Caco-2 (cell line): Measurements from ENCODE around the gene IRF2. TPM values are rescaled to one million over a fixed set of nuclear protein-coding genes. Genes with fewer than 3 reads are reported as not detected.

Experiments
- BruUV-seq: library from RNA; stranded (reverse); fragments of 400-500 nt; replicated peaks from 2 replicates; lab custom pipeline; 2021; lab: Mats Ljungman, UMichigan
- CTCF ChIA-PET: fragments of 300-600 bp; sonication (Branson Sonifier 250); formaldehyde crosslinking; loops from one replicate; lab custom pipeline; 2022; ENCODE audit warnings: antibody characterized with exemption; lab: Charles Lee
- POLR2A ChIA-PET: fragments of 300-600 bp; sonication (Branson Sonifier 250); formaldehyde crosslinking; loops from one replicate; lab custom pipeline; 2022; ENCODE audit warnings: antibody characterized with exemption; lab: Charles Lee
- DNase-seq, 2 experiments: peaks; one replicate each; pipeline versions ENCODE4 v3.0.0 to v3.0.0-alpha.2; 2020 to 2022
- H3K27me3 ChIP-seq: replicated peaks from 2 replicates; pipeline ENCODE4 v1.6.0; 2011; ENCODE audit warnings: low read length; ENCODE audit not compliant: control insufficient read depth, insufficient read depth
- H3K36me3 ChIP-seq: 2 replicates; pipeline ENCODE4 v1.5.1; 2011; ENCODE audit warnings: low read length; ENCODE audit not compliant: control insufficient read depth, insufficient read depth
- H3K4me1 ChIP-seq: fragments of 250-450 bp; sonication (Bioruptor Pico); 2 replicates; pipeline ENCODE4 v1.5.1; 2020; ENCODE audit warnings: mild to moderate bottlenecking
- H3K4me3 ChIP-seq: 2 replicates; pipeline ENCODE4 v1.5.1; 2011; ENCODE audit warnings: low read depth, mild to moderate bottlenecking, control low read depth, low read length
- H3K9me3 ChIP-seq: fragments of 250-450 bp; sonication (Bioruptor Pico); 2 replicates; pipeline ENCODE4 v1.5.1; 2020; ENCODE audit warnings: mild to moderate bottlenecking, moderate library complexity
- H3K27ac Mint-ChIP-seq: one replicate; pipeline ENCODE4 v1.8.0; 2022; ENCODE audit warnings: mixed read lengths; ENCODE audit not compliant: unreplicated experiment
- H3K27me3 Mint-ChIP-seq: one replicate; pipeline ENCODE4 v1.8.0; 2022; ENCODE audit warnings: mixed read lengths; ENCODE audit not compliant: insufficient read depth, unreplicated experiment
- H3K36me3 Mint-ChIP-seq: one replicate; pipeline ENCODE4 v1.8.0; 2022; ENCODE audit warnings: mild to moderate bottlenecking, mixed read lengths; ENCODE audit not compliant: insufficient read depth, unreplicated experiment
- H3K4me1 Mint-ChIP-seq: one replicate; pipeline ENCODE4 v1.8.0; 2022; ENCODE audit warnings: low read depth, mixed read lengths; ENCODE audit not compliant: unreplicated experiment
- H3K4me3 Mint-ChIP-seq: one replicate; pipeline ENCODE4 v1.8.0; 2022; ENCODE audit warnings: mild to moderate bottlenecking, moderate library complexity, mixed read lengths; ENCODE audit not compliant: unreplicated experiment
- H3K9me3 Mint-ChIP-seq: one replicate; pipeline ENCODE4 v1.8.0; 2022; ENCODE audit warnings: mixed read lengths; ENCODE audit not compliant: unreplicated experiment
- CTCF ChIP-seq, 2 experiments: fragments of 200-600 bp in 1 of 2; IDR thresholded peaks; 1 replicate in 1 of 2; 2 replicates in 1 of 2; pipeline versions ENCODE4 v1.5.1 to v1.8.0; 2011 to 2022; ENCODE audit warnings: antibody characterized with exemption in 1 of 2, control low read depth in 1 of 2, inconsistent platforms in 1 of 2, low read depth in 1 of 2, low read length in 1 of 2, mild to moderate bottlenecking in 1 of 2, moderate library complexity in 1 of 2; ENCODE audit not compliant: insufficient read depth in 1 of 2, severe bottlenecking in 1 of 2, unreplicated experiment in 1 of 2
- intact Hi-C: fragments of 100-400 bp; cut with micrococcal nuclease; formaldehyde crosslinking; loops from one replicate; pipeline ENCODE4 v1.10.0; 2022; ENCODE audit not compliant: unreplicated experiment
- total RNA-seq: library from RNA; stranded (reverse); gene quantifications from 2 replicates; pipeline ENCODE4 v1.2.3, GENCODE V29; 2022

Gene IRF2
- total RNA-seq, 1 experiment from 2014 or later: 9.2 TPM

GRCh38 chr4:184472614-184473498 lies 1.5 kb downstream of the IRF2 start:
- Mint-ChIP-seq H3K4me1 (peaks cover 18% of the 10 kb centered on the region), H3K9me3 (no peaks in the 10 kb centered on the region), H3K27ac (peak overlapping the region; percentile 73), H3K36me3 (peaks cover 11% of the 10 kb centered on the region), H3K4me3 (peak overlapping the region; percentile 98), H3K27me3 (no peaks in the 10 kb centered on the region)
- no peaks in the 10 kb centered on the region for H3K36me3 ChIP-seq
- CTCF ChIA-PET: no interaction called here
- H3K4me1 ChIP-seq: no peaks in the 10 kb centered on the region; the same call in 1 of the 2 replicates
- no peaks in the 10 kb centered on the region for H3K27me3 ChIP-seq
- no TSS peak for BruUV-seq
- TF ChIP-seq CTCF (IDR thresholded peaks at IDR 0.05; ENCODE audit: insufficient read depth in 1 of 2, low read depth in 1 of 2, low read length in 1 of 2, severe bottlenecking in 1 of 2, unreplicated experiment in 1 of 2): no peak
- intact Hi-C loops: loop anchor here (1.0 to 10.0 kb wide), 5 partner anchors 11 to 262 kb away; partner anchors contain the start of genes CASP3, CENPU and PRIMPOL
- POLR2A ChIA-PET: no interaction called here
- H3K4me3 ChIP-seq: peak overlapping the region; percentile 70
- H3K9me3 ChIP-seq: no peaks in the 10 kb centered on the region
- DNase-seq: peak; percentile 82 to 87

GRCh38 chr4:184471881-184472613 lies 2.3 kb downstream of the IRF2 start:
- Mint-ChIP-seq H3K27ac (peak overlapping the region; percentile 73), H3K9me3 (no peaks in the 10 kb centered on the region), H3K4me1 (peaks cover 15% of the 10 kb centered on the region), H3K36me3 (peaks cover 11% of the 10 kb centered on the region), H3K27me3 (no peaks in the 10 kb centered on the region), H3K4me3 (peak overlapping the region; percentile 98)
- H3K4me1 ChIP-seq: no peaks in the 10 kb centered on the region; the same call in 1 of the 2 replicates
- H3K9me3 ChIP-seq: no peaks in the 10 kb centered on the region
- intact Hi-C loops: loop anchor here (1.0 to 10.0 kb wide), 5 partner anchors 10 to 263 kb away; partner anchors contain the start of genes CASP3, CENPU and PRIMPOL
- POLR2A ChIA-PET: no interaction called here
- TF ChIP-seq CTCF (IDR thresholded peaks at IDR 0.05; ENCODE audit: insufficient read depth in 1 of 2, low read depth in 1 of 2, low read length in 1 of 2, severe bottlenecking in 1 of 2, unreplicated experiment in 1 of 2): no peak
- BruUV-seq: TSS peak; percentile 21
- H3K4me3 ChIP-seq: peak overlapping the region; percentile 70
- no peak for DNase-seq
- H3K27me3 ChIP-seq: no peaks in the 10 kb centered on the region
- CTCF ChIA-PET: no interaction called here
- no peaks in the 10 kb centered on the region for H3K36me3 ChIP-seq

GRCh38 chr4:184470785-184471110 lies 3.6 kb downstream of the IRF2 start:
- no peak overlapping the region for H3K4me3 ChIP-seq
- intact Hi-C loops: loop anchor here (5.0 to 10.0 kb wide), 3 partner anchors 174 to 264 kb away; partner anchors contain the start of genes CASP3, CENPU and PRIMPOL
- peaks cover 13% of the 10 kb centered on the region for H3K4me1 Mint-ChIP-seq
- H3K36me3 Mint-ChIP-seq: peaks cover 11% of the 10 kb centered on the region
- no peak overlapping the region for H3K4me3 Mint-ChIP-seq
- H3K27ac Mint-ChIP-seq: no peak overlapping the region
- H3K27me3 ChIP-seq: no peaks in the 10 kb centered on the region
- H3K4me1 ChIP-seq: no peaks in the 10 kb centered on the region; the same call in 1 of the 2 replicates
- TF ChIP-seq CTCF (IDR thresholded peaks at IDR 0.05; ENCODE audit: insufficient read depth in 1 of 2, low read depth in 1 of 2, low read length in 1 of 2, severe bottlenecking in 1 of 2, unreplicated experiment in 1 of 2): no peak
- no peak for DNase-seq
- no peaks in the 10 kb centered on the region for H3K9me3 Mint-ChIP-seq
- H3K9me3 ChIP-seq: no peaks in the 10 kb centered on the region
- ChIA-PET POLR2A (no interaction called here), CTCF (interaction anchor here (0.6 kb wide), 1 partner anchor 781 kb away, joined by 3 read pairs; no protein-coding TSS in a partner anchor)
- H3K27me3 Mint-ChIP-seq: no peaks in the 10 kb centered on the region
- no peaks in the 10 kb centered on the region for H3K36me3 ChIP-seq
- BruUV-seq: no TSS peak
